Mammary epithelial cell (primary cell): Measurements from ENCODE around the gene POLE3.
"Not testable (repeated sequence)": the region's sequence is repeated elsewhere in the genome, so short reads cannot be mapped to it uniquely, and the experiment has no call there.

Experiments
- EZH2 ChIP-seq: IDR thresholded peaks from 2 replicates; pipeline ENCODE4 v1.6.1; 2012; ENCODE audit warnings: low read length, inconsistent platforms, borderline replicate concordance
- TF ChIP-seq, protein P1 (sequence below), 2 donors: IDR thresholded peaks in 1 of 2; conservative IDR thresholded peaks in 1 of 2; 2 replicates each; pipeline ENCODE4 v1.5.1; 2011 to 2012; ENCODE audit warnings: inconsistent platforms in 2 of 2, low read length in 2 of 2, mild to moderate bottlenecking in 2 of 2, control low read depth in 1 of 2, low read depth in 1 of 2; ENCODE audit not compliant: insufficient read depth in 1 of 2; ENCODE audit errors: extremely low read depth in 1 of 2

DNA sequence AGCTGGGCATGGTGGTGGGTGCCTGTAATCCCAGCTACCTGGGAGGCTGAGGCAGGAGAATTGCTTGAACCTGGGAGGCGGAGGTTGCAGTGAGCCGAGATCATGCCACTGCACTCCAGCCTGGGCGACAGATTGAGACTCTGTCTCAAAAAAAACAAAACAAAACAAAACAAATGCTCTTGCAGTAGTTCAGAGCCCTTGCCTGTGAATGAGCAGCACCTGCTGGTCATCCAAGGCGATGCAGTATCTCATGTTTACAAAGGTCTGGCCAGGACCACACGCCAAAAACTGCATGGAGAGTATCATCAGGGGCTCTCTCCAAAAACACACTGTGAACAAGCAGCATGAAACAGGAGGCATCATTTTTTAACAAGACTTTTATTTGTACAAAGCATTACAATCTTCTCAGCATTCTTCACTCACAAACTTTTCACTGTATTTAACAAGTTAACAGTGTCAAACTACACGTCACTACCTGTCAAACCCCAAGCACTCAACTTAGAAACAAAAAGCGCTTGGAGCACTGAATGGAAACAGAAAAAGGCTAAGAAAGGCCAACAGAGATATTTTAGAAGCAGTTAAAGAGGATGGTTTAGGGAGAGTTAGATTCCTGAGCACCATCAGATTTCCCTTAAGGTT, 3.5 kb downstream of the POLE3 start:
- TF ChIP-seq, protein P1, sequence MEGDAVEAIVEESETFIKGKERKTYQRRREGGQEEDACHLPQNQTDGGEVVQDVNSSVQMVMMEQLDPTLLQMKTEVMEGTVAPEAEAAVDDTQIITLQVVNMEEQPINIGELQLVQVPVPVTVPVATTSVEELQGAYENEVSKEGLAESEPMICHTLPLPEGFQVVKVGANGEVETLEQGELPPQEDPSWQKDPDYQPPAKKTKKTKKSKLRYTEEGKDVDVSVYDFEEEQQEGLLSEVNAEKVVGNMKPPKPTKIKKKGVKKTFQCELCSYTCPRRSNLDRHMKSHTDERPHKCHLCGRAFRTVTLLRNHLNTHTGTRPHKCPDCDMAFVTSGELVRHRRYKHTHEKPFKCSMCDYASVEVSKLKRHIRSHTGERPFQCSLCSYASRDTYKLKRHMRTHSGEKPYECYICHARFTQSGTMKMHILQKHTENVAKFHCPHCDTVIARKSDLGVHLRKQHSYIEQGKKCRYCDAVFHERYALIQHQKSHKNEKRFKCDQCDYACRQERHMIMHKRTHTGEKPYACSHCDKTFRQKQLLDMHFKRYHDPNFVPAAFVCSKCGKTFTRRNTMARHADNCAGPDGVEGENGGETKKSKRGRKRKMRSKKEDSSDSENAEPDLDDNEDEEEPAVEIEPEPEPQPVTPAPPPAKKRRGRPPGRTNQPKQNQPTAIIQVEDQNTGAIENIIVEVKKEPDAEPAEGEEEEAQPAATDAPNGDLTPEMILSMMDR (conservative IDR thresholded peaks at IDR 0.05 in 1 of 2, IDR thresholded peaks at IDR 0.05 in 1 of 2; ENCODE audit: extremely low read depth in 1 of 2, insufficient read depth in 1 of 2, low read depth in 1 of 2, low read length in 2 of 2) = peak; percentile 83 to 84
- TF ChIP-seq EZH2 = not testable (repeated sequence)
